ENCODE measurements around the gene FMN1.
"Not testable (repeated sequence)": the region's sequence is repeated elsewhere in the genome, so short reads cannot be mapped to it uniquely, and the experiment has no call there.

The FMN1 gene

GRCh38 chr15:33086500-33087121, 107.9 kb downstream of the FMN1 start:
- peak in 1 of 2 donors; percentile 53 for DNase-seq

- DNase-seq = no peak
Measured at GRCh38 chr15:33084661-33085060, 109.9 kb downstream of the FMN1 start.

- no peak for DNase-seq
Measured at GRCh38 chr15:33083232-33084081, 111.1 kb downstream of the FMN1 start.

- DNase-seq = no peak
Measured at GRCh38 chr15:33080006-33080405, 114.5 kb downstream of the FMN1 start.

GRCh38 chr15:33078607-33079006, 115.9 kb downstream of the FMN1 start:
- DNase-seq = no peak

GRCh38 chr15:33076937-33077336, 117.6 kb downstream of the FMN1 start:
- DNase-seq = no peak

- DNase-seq = no peak
Measured at GRCh38 chr15:33074942-33075341, 119.6 kb downstream of the FMN1 start.

- DNase-seq = no peak
Measured at GRCh38 chr15:33074212-33074611, 120.3 kb downstream of the FMN1 start.

GRCh38 chr15:33071451-33071850, 123.1 kb downstream of the FMN1 start:
- DNase-seq = no peak

- DNase-seq = not testable (repeated sequence)
Measured at GRCh38 chr15:33069903-33070302, 124.6 kb downstream of the FMN1 start.

GRCh38 chr15:33069161-33069560, 125.4 kb downstream of the FMN1 start:
- no peak for DNase-seq

GRCh38 chr15:33068511-33068990, 126.0 kb downstream of the FMN1 start:
- no peak for DNase-seq

GRCh38 chr15:33068007-33068481, 126.5 kb downstream of the FMN1 start:
- DNase-seq = peak in 1 of 2 donors; percentile 38

GRCh38 chr15:33067456-33067855, 127.1 kb downstream of the FMN1 start:
- DNase-seq = no peak

GRCh38 chr15:33066584-33066983, 127.9 kb downstream of the FMN1 start:
- no peak for DNase-seq

- no peak for DNase-seq
Measured at GRCh38 chr15:33064878-33065277, 129.6 kb downstream of the FMN1 start.

- DNase-seq = no peak
Measured at GRCh38 chr15:33059184-33059583, 135.3 kb downstream of the FMN1 start.

GRCh38 chr15:33057845-33058244, 136.7 kb downstream of the FMN1 start:
- DNase-seq = no peak

GRCh38 chr15:33055962-33056361, 138.6 kb downstream of the FMN1 start:
- DNase-seq = no peak

- no peak for DNase-seq
Measured at GRCh38 chr15:33051528-33051927, 143.0 kb downstream of the FMN1 start.

- no peak for DNase-seq
Measured at GRCh38 chr15:33048255-33048654, 146.3 kb downstream of the FMN1 start.

GRCh38 chr15:33047077-33047476, 147.4 kb downstream of the FMN1 start:
- DNase-seq = no peak

GRCh38 chr15:33046329-33046728, 148.2 kb downstream of the FMN1 start:
- no peak for DNase-seq

Measured in hippocampal formation (tissue), 2 donors.